HepG2 (cell line): ENCODE measurements around the gene GMPPA. TPM values are rescaled to one million over a fixed set of nuclear protein-coding genes. Genes with fewer than 3 reads are reported as not detected.

Experiments
- ATAC-seq: fragments of 200-7000 bp; cut with Tn5 transposase; 3 replicates; pipeline ENCODE4 v1.9.1; 2020; ENCODE audit warnings: mild to moderate bottlenecking, moderate library complexity
- BruUV-seq: library from RNA; stranded (reverse); fragments of 400-500 nt; replicated peaks from 2 replicates; lab custom pipeline; 2021; lab: Mats Ljungman, UMichigan
- CTCF ChIA-PET: fragments of 300-600 bp; formaldehyde crosslinking; extraction: SDS; loops from one replicate; lab custom pipeline; 2021; ENCODE audit warnings: low total read pairs, inconsistent platforms, low intra/inter-chr PET ratio; lab: Yijun Ruan, JAX
- POLR2A ChIA-PET: fragments of 350-600 bp; sonication (Branson Sonifier 250); formaldehyde crosslinking; loops from one replicate; lab custom pipeline; 2020; ENCODE audit warnings: antibody characterized with exemption, inconsistent platforms; lab: Yijun Ruan, JAX
- DNase-seq: peaks from one replicate; pipeline ENCODE4 v3.0.0-alpha.2; 2015; ENCODE audit warnings: low spot score
- FAIRE-seq: peaks from 3 replicates; lab custom pipeline; 2011; peaks lifted over from hg19 to GRCh38; lab: Jason Lieb, UNC
- H2AFZ ChIP-seq: one replicate; pipeline ENCODE4 v1.6.1; 2011; ENCODE audit warnings: low read length, inconsistent platforms
- H3K27ac ChIP-seq: fragments of 300-600 bp; 3 replicates; pipeline ENCODE4 v1.8.0; 2011; ENCODE audit warnings: mixed run types, mild to moderate bottlenecking, mixed read lengths, low read length, inconsistent platforms; ENCODE audit not compliant: insufficient read depth; ENCODE audit errors: extremely low read length
- H3K27me3 ChIP-seq, 2 experiments: fragments of 200-600 bp in 1 of 2; 2 replicates in 1 of 2; 3 replicates in 1 of 2; pipeline versions ENCODE4 v1.6.0 to v1.8.0; 2011; ENCODE audit warnings: low read length in 2 of 2, mild to moderate bottlenecking in 2 of 2, moderate library complexity in 2 of 2, inconsistent platforms in 1 of 2; ENCODE audit not compliant: insufficient read depth in 2 of 2, control insufficient read depth in 1 of 2
- H3K36me3 ChIP-seq, 2 experiments: fragments of 200-600 bp in 1 of 2; replicated peaks in 1 of 2; 2 replicates in 1 of 2; 3 replicates in 1 of 2; pipeline versions ENCODE4 v1.5.1 to v1.8.0; 2011; ENCODE audit warnings: low read length in 2 of 2, inconsistent platforms in 1 of 2; ENCODE audit not compliant: insufficient read depth in 2 of 2, control insufficient read depth in 1 of 2
- H3K4me1 ChIP-seq: 2 replicates; pipeline ENCODE4 v1.5.1; 2012; ENCODE audit warnings: low read length, inconsistent platforms; ENCODE audit not compliant: insufficient read depth
- H3K4me2 ChIP-seq: 2 replicates; pipeline ENCODE4 v1.6.0; 2011; ENCODE audit warnings: low read depth, low read length, inconsistent platforms
- H3K4me3 ChIP-seq, 3 experiments: fragments of 200-600 bp in 1 of 3; sonication (generic), shearing (Covaris generic) in 1 of 3; replicated peaks in 1 of 3; 2 replicates each; pipeline ENCODE4 v1.5.1; 2011 to 2016; ENCODE audit warnings: low read length in 3 of 3, inconsistent platforms in 2 of 3, low read depth in 2 of 3, mild to moderate bottlenecking in 2 of 3, control low read depth in 1 of 3, mixed read lengths in 1 of 3; ENCODE audit not compliant: insufficient read depth in 1 of 3
- H3K79me2 ChIP-seq: one replicate; pipeline ENCODE4 v1.6.1; 2011; ENCODE audit warnings: low read length, inconsistent platforms; ENCODE audit not compliant: insufficient read depth
- H3K9ac ChIP-seq: 2 replicates; pipeline ENCODE4 v1.6.0; 2011; ENCODE audit warnings: mild to moderate bottlenecking, low read depth, low read length, inconsistent platforms; ENCODE audit not compliant: insufficient read depth
- H3K9me3 ChIP-seq: 2 replicates; pipeline ENCODE4 v1.5.1; 2012; ENCODE audit warnings: mild to moderate bottlenecking, low read length
- H4K20me1 ChIP-seq: 2 replicates; pipeline ENCODE4 v1.6.0; 2011; ENCODE audit warnings: inconsistent platforms, mild to moderate bottlenecking, low read length, moderate library complexity; ENCODE audit not compliant: insufficient read depth
- ATF7 ChIP-seq, 2 experiments: fragments of 450-650 bp in 1 of 2; sonication (generic) in 1 of 2; formaldehyde crosslinking in 1 of 2; IDR thresholded peaks; 2 replicates each; pipeline versions ENCODE4 v1.4.0 to v1.6.1; 2016 to 2020; ENCODE audit warnings: antibody characterized with exemption in 1 of 2, mild to moderate bottlenecking in 1 of 2, missing genetic modification reagents in 1 of 2
- ATM ChIP-seq: fragments of 450-650 bp; IDR thresholded peaks from 2 replicates; pipeline ENCODE4 v1.7.1; 2017; ENCODE audit warnings: mild to moderate bottlenecking, borderline replicate concordance
- FOXM1 ChIP-seq: sonication (generic); formaldehyde crosslinking; IDR thresholded peaks from 2 replicates; pipeline ENCODE4 v1.5.0; 2020; ENCODE audit warnings: missing genetic modification reagents
- GFI1 ChIP-seq: sonication (generic); formaldehyde crosslinking; IDR thresholded peaks from 2 replicates; pipeline ENCODE4 v1.5.0; 2020; ENCODE audit warnings: missing genetic modification reagents, mild to moderate bottlenecking, borderline replicate concordance
- HES4 ChIP-seq: sonication (generic); formaldehyde crosslinking; IDR thresholded peaks from 2 replicates; pipeline ENCODE4 v1.9.0; 2021; ENCODE audit warnings: mild to moderate bottlenecking, missing genetic modification reagents, borderline replicate concordance
- HMGXB3 ChIP-seq: sonication (generic); formaldehyde crosslinking; IDR thresholded peaks from 2 replicates; pipeline ENCODE4 v1.4.0; 2020; ENCODE audit warnings: missing genetic modification reagents, borderline replicate concordance
- MLXIP ChIP-seq: sonication (generic); formaldehyde crosslinking; IDR thresholded peaks from 2 replicates; pipeline ENCODE4 v1.9.0; 2021; ENCODE audit warnings: missing genetic modification reagents, borderline replicate concordance
- NFYB ChIP-seq: sonication (generic); formaldehyde crosslinking; IDR thresholded peaks from 2 replicates; pipeline ENCODE4 v1.4.0; 2020; ENCODE audit warnings: missing genetic modification reagents
- NR3C1 ChIP-seq: sonication (generic); formaldehyde crosslinking; IDR thresholded peaks from 2 replicates; pipeline ENCODE4 v1.4.0; 2020; ENCODE audit warnings: missing genetic modification reagents
- ZNF263 ChIP-seq: sonication (generic); formaldehyde crosslinking; IDR thresholded peaks from 2 replicates; pipeline ENCODE4 v1.4.0; 2020; ENCODE audit warnings: missing genetic modification reagents
- ZSCAN5A ChIP-seq: sonication (generic); formaldehyde crosslinking; IDR thresholded peaks from 2 replicates; pipeline ENCODE4 v1.8.0; 2022; ENCODE audit warnings: mild to moderate bottlenecking, missing genetic modification reagents, borderline replicate concordance
- WGBS: methylation state at CpG from one replicate; pipeline ENCODE4 v1.1.6; 2017; ENCODE audit warnings: low lambda C conversion rate; 5-methylcytosine and 5-hydroxymethylcytosine counted together
- in situ Hi-C: cut with HindIII; loops from 2 replicates; pipeline ENCODE4 v1.10.0; 2017; ENCODE audit warnings: low pct_unique_long_range_greater_than_20kb; ENCODE audit not compliant: extremely low pct_ligation_motif_present
- intact Hi-C: fragments of 100-400 bp; cut with micrococcal nuclease; formaldehyde crosslinking; loops from one replicate; pipeline ENCODE4 v1.10.0; 2022; ENCODE audit not compliant: unreplicated experiment
- polyA plus RNA-seq, 8 experiments: library from polyadenylated mRNA; depleted of rRNA in 3 of 8; stranded (reverse) in 7 of 8; unstranded in 1 of 8; fragments of >200 nt; fragmentation: Illumina TruSeq in 4 of 8; extraction: Trizol in 4 of 8; gene quantifications; 2 replicates each; pipeline versions ENCODE4 v1.2.1 to v1.2.3, GENCODE V29; 2011 to 2016; ENCODE audit warnings: low read depth in 4 of 8, missing spikeins in 1 of 8, mixed read lengths in 1 of 8; ENCODE audit not compliant: insufficient read depth in 1 of 8
- total RNA-seq, 5 experiments: library from RNA; depleted of rRNA; stranded (reverse); fragments of >200 nt; fragmentation: Illumina TruSeq; extraction: Trizol; gene quantifications; 2 replicates each; pipeline ENCODE4 v1.2.3, GENCODE V29; 2016; ENCODE audit warnings: low read depth in 1 of 5

The GMPPA gene
- total and polyA plus RNA-seq, 2 of the 13 experiments (the other 11 are each of a cell fraction or from before 2014, with no cell fraction given), result 81.1 to 106 TPM

- DNase-seq, result no peak
- Histone ChIP-seq H3K36me3 (no peaks in the 10 kb centered on the region), H3K4me2 (no peak overlapping the region), H3K27ac (no peak overlapping the region), H3K27me3 (peaks cover 33 to 94% of the 10 kb centered on the region in 2 experiments; a peak in 4 of 5 replicates), H3K9ac (no peak overlapping the region), H3K79me2 (no peaks in the 10 kb centered on the region), H4K20me1 (no peaks in the 10 kb centered on the region), H2AFZ (no peak overlapping the region), H3K4me1 (peaks cover 30% of the 10 kb centered on the region), H3K4me3 (no peak overlapping the region), H3K9me3 (no peaks in the 10 kb centered on the region)
- 25% methylated on average over 5 of the region's 5 CpGs for WGBS
- no peak for ATAC-seq
- FAIRE-seq, result no peak
- intact Hi-C loops, result no loop called here
- ChIA-PET POLR2A (no interaction called here), CTCF (interaction anchor here (1.5 to 4.5 kb wide), 3 partner anchors 17 to 37 kb away, joined by 4 to 26 read pairs (median 6); no protein-coding TSS in a partner anchor)
- in situ Hi-C loops, result loop anchor here (5.0 kb wide), 1 partner anchor 39 kb away; no protein-coding TSS in a partner anchor
- no TSS peak for BruUV-seq
- TF ChIP-seq NFYB (CRISPR knock-in tag), result no peak
- no peak for TF ChIP-seq ZSCAN5A
- no peak for TF ChIP-seq GFI1 (CRISPR knock-in tag)
- TF ChIP-seq FOXM1 (CRISPR knock-in tag), result no peak
- TF ChIP-seq ZNF263 (CRISPR knock-in tag), result no peak
- no peak for TF ChIP-seq HMGXB3 (CRISPR knock-in tag)
- no peak for TF ChIP-seq ATM
- no peak for TF ChIP-seq MLXIP (CRISPR knock-in tag)
- TF ChIP-seq NR3C1 (CRISPR knock-in tag), result no peak
- TF ChIP-seq HES4 (CRISPR knock-in tag), result no peak
- TF ChIP-seq ATF7 (IDR thresholded peaks at IDR 0.05), result no peak
- TF ChIP-seq ATF7 (CRISPR knock-in tag; IDR thresholded peaks at IDR 0.05), result no peak
Observed at GRCh38 chr2:219493086-219493485, 5.6 kb upstream of the GMPPA start.
